HT1080 (cell line): ENCODE measurements around the gene YWHAQ. TPM values are rescaled to one million over a fixed set of nuclear protein-coding genes. Genes with fewer than 3 reads are reported as not detected.
A peak's percentile ranks its signal among the peaks of the same experiment; 100 is the strongest.
"Not testable (repeated sequence)": the region's sequence is repeated elsewhere in the genome, so short reads cannot be mapped to it uniquely, and the experiment has no call there.

ENCODE experiments used
- DNase-seq: peaks from one replicate; pipeline ENCODE4 v3.0.0-alpha.2; 2015; ENCODE audit warnings: low read depth
- total RNA-seq: library from RNA; depleted of rRNA; stranded (reverse); fragments of >200 nt; shearing (Covaris generic); gene quantifications from 2 replicates; pipeline ENCODE4 v1.2.3, GENCODE V29; 2014

YWHAQ gene
- total RNA-seq, 1 experiment from 2014 or later = 533 TPM

DNA sequence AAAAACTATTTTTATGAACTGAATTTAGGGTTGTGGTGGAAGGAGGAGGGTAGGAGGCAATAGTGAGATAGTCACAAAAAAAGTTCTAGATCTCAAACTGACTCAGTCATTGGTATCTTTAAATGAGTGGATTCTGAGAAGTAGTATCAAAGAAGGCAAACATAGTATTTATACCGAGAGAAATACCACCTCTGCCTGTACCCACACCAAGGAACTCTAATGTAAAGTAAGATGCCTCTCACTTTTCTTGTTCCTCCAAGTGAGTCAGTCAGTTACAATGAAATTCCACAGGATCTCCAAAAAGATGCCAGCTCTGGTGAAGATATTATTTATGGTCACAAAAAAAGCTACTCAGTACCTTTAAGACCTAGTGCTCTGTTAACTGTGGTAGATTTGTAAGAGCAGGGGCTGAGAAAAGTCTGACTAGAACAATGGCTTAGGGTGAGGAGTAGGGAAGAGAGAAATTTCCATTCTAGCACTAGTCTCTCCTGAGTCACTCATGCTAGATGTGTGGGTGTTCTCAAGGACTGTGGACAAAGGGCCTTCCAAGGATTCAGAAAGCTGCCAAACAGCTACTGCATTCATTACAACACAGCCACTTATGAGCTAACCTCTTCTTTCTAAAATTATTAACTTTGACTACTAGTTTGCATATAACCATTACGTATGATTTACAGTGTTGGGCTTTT is 36.3 kb downstream of the YWHAQ start:
- DNase-seq = peak; percentile 73

DNA sequence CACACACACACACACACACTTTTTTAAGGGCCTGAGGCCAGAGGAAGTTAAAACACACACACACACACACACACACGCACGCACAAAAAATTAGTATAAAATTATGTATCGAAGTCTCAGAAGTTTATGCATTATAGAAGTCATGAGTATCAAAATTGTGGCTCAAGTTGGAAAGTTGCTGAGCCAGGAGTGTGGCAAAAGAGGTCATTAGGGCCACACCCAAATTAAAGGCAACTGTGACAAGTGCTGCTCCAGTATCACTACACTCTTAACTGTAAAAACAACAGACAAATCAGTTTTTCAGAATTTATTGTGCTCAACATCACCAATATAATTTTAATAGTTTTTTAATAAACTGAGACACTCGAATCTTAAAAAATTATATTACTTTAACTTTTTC is 36.9 kb downstream of the YWHAQ start:
- DNase-seq = no peak

DNA sequence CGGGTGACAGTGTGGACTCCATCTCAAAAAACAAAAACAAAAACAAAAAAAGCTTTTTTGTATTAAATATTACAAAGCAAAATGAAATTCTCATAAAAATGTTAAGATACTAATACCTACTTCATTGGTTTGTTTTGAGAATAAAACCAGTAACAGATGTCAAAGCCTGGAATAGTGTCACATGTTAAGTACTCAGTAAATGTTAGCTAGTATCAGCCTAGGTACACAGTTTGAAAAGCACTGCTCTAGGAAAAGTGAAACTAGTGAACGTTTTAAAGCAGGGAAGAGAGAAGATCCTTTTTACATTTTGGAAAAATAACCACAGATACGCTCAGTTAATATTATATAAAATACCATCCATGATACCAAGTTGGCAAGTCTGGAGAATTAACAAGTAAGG is 38.1 kb downstream of the YWHAQ start:
- no peak for DNase-seq

DNA sequence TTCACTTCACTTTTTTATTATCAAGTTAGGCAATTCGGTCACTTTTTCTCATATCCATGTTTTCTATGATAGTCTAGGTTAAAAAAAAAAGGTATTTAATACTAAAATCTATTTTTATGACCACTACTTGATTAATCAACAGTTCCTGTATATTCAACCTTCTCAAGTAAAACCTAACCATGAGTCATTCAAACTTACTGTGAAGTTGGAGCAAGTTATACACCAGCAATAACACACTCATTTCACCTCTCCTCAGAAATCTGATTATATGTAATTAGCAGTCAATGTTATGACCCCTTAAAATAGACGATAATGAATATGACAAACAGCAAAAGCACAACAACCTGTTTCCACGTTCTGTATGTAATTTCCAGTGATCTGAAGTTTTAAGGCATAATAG is 40.2 kb downstream of the YWHAQ start:
- peak; percentile 37 for DNase-seq

DNA sequence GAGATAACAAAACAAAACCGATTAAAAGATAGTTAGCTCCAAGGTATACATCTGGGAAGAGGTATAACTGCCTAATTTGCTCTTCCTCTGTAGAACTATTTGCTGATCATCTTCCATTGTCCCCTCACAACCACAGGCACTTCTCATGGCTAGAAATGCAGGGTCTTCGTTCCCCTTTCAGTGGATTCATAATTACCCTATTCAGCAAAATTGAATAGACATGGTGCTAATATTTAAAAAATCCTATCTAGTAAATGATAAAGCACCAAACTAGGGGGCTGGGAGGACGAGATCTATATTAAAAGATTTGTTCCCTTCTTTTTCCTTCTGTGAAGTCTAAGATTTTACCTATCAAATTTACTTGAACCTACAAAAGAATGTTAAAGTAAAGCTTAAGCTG is 44.3 kb downstream of the YWHAQ start:
- no peak for DNase-seq

DNA sequence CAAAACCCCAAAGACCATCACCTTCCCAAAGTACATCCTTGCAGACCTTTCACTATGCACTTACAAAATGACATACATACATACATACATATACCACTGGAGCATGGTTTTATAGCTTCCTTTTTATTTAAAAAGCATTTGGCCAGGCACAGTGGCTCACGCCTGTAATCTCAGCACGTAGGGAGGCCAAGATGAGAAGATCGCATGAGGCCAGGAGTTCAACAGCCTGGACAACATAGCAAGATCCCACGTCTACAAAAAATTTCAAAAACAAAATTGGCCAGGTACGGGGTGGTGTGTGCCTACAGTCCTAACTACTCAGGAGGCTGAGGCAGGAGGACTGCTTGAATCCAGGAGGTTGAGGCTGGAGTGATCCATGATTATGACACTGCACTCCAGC is 45.3 kb downstream of the YWHAQ start:
- DNase-seq = no peak

DNA sequence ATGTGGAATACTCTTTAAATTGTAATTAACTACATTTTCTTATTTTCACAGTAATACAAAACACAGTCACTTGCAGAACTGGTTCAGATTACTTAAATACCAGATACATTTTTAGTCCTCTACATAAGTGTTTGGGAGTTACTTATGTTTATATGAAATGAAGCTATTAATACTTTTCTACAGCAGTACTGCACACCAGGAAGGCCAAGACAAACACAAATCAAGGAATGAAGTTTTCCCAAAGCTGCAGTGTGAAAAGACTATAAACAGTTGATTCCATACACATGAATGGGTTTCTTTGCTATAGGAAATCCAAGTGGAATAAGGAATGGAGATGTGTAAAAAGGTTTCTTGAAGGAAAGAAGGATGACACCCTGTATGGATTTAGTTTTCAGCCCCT is 45.9 kb downstream of the YWHAQ start:
- not testable (repeated sequence) for DNase-seq

DNA sequence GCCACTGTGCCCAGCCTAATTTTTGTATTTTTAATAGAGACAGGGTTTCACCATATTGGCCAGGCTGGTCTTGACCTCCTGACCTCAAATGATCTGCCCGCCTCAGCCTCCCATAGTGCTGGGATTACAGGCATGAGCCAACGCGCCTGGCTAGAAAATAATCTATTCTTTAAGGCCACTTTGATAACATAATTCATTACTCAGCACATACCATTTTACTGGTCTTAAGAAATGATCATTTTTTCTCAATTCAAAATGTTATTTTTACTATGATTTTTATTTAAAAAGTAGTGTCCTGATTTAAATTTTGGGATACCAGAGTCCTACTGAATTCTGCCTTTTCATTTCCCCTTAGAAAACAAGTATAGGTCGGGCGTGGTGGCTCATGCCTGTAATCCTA is 48.2 kb downstream of the YWHAQ start:
- DNase-seq = no peak

DNA sequence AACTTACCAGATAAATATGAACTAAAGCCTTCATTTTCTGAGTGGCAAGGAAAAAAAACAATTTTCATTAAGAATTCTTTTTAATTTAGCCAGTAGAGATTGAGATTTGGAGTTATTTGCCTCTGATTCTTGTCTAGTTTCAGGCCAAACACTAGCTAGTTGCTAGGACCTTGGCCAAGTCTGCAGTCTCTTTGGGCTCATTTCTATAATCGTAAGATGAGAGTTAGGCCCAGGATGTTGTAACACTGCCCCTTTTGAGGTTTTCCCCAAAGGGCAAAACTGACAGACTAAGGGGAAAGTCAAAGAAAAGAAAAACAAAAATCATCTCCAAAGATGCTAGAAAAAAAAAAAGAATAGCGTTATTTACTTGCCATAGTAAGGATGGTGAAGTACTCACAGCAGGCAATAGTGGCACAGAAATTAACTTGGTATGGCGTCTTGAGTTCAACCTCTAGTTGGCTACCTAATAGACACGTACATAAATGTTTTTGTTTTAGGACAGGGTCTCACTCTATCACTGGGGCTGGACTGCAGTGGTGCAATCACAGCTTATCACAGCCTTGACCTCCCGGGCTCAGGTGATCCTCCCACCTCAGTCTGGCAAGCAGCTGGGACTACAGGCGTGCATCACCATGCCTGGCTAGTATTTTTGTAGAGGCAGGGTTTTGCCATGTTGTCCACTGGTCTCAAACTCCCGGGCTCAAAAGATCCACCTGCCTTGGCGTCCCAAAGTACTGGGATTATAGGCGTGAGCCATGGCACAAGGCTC is 52.1 kb downstream of the YWHAQ start:
- DNase-seq = no peak

DNA sequence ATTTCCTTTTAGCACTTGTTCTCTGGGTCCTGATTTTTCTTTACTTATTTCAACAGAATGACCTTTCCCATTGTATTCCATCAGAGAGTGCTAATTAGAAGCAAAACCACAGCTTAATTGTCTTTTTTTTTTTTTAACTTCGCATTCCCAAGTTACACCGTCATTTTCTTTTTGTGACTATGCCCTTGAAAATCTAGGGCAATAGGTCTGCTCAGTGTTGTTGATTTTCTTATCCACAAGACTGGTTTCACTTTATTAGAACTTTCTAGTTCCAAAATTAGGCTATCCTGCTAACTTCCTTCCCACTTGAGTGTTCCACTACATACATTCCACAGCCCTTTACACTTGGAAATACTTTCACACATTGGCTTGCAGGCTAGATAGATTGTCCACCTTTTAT is 56.5 kb downstream of the YWHAQ start:
- DNase-seq = no peak

DNA sequence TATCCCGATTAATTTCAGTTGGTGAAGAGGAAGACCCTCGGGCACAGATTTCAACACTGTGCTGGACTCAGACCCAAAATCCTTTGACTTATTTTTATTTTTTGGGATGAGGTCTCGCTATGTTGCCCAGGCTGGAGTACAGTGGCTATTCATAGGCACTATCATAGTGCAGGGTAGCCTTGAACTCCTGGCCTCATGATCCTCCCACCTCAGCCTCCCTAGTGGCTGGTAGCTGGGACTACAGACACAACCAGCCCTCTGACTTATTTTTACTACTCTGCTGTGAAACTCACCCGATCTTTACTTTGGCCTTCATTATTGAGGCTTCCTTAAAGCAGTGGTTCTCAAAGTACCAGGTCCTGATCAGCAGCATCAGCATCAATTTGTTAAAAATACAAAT is 57.0 kb downstream of the YWHAQ start:
- no peak for DNase-seq

DNA sequence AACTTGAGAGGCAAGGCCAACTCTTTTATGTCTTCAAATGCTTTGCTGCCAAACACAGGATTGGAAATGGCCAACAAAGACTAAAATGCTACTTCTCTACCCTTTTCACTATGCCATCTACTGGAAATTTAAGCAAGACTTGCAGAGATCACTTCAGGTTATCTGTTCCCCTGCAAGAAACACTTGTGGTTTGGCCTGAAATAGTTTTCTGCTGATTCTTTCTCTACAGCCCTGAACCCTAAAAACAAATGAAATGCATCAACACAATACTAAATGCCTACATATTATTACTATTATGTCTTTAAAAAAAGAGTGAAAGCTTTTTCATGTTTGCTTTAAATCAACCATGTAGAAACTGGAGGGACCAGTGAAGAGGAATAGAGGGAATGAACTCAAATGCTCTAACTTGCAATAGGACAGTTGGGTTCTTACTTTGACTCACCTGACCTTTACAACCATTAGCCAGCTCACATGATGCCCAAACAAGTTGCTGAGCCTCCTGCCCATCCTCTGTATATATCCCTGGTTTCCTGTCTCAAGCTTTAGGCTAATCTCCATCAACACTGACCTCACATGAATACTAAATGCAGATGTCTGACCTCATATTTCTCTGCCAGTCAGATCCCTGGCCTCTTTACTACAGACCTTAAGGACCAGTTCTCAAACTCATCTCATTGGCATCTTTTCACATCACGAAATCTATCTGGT is 57.6 kb downstream of the YWHAQ start:
- DNase-seq = peak; percentile 70

DNA sequence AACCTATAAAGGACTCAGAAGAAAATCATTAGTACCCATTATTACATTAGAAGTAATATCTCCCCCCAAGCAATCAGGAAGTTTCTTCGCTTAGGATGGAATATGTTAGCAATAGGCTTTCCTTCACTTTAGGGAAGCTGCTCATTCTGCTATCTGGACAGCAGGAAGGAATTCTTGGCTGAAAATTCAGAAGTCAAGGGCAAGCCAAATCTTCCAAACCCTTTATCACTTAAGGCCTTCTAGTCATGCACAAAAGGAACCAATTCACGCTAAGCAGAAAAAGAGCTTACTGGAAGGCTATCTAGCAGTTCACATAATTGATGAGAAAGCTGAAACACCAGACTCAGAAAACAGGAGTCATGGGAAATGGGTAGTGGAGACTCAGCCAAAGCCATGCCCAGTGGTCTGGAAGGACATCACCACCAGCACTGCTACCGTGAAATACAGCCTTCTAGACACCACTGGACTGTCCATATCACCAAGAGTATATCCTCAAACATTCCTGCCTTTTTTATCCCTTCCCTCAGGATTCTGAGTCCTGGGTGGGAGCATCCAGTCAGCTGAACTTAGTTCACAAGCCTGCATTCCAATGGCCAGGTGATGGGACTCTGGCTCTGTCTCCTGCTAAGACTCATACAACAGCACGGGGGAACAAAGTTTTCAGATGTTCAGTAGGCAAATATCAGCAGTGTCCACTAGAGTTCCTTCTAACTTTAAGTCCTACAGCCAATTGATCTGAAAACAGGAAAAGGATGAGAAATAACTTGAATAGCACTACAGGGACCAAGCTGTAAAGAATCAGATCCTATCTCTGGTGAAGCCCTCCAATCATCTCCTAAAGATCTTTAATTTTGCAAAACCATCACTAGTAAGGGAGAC is 60.4 kb downstream of the YWHAQ start:
- no peak for DNase-seq

DNA sequence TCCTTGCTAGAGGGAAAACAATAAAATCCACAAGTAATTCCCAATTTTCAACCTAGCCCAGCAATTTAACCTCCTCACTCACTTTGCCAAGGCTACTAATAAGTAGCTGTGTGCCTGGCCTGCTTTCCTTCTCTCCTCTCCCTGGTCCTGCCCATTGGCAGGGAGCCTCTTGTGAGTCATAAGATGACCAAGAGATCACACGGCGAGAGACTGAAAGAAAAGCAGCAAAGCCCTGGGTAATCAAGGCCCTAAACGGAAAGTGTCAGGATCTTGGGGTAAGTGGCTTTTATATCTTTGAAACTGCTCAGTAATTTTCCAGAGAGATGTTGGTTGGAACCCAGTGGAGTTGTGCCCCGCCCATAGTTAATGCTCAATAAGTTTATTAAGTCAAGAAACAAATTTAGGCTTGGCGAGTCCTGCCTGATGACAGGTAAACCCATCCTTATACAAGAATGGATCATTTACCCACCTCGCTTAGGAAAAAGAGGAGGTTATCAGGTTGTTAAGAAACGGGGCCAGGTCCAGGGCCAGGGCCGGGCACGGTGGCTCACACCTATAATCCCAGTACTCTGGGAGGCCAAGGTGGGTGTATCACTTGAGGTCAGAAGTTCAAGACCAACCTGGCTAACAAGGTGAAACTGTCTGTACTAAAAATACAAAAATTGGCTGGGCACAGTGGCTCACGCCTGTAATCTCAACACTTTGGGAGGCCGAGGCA is 65.2 kb downstream of the YWHAQ start:
- DNase-seq = peak; percentile 95

DNA sequence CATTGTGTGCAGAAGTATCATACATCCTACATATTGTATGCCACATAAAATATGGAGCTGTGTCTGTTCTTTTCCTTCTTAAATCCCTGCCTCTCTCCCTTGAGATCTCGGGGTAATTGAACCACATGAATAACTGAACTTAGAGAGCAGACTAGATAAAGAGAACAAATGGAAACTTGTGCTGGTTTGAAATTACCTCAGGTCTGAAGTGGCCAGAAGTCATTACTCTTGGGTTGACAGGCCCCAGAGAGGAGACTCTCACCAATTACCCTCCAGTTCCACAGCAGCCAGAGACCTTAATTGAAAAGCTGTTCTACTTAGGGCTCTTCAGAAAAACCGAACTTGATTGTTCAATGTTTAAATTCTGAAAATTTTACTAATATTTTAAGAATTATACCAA is 70.2 kb downstream of the YWHAQ start:
- no peak for DNase-seq

DNA sequence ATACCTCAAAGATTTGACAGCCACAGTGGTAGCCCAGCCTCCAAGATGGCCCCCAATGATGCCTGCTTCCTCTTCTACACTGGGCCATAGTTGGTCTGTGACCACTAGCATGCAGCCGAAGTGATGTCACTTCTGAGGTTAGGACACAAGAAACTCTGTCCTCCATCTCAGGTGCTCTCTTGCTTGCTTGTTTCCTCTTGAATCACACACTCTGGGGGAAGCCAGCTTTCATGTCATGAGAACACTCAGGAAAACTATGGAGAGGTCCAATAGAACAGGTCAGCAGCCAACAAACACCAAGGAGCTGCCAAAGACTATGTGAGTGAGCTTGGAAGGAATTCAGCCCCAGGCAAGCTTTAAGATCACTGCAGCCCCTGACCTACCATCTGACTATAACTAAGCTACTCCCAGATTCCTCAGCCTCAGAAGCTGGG is 71.8 kb downstream of the YWHAQ start:
- peak; percentile 74 for DNase-seq

DNA sequence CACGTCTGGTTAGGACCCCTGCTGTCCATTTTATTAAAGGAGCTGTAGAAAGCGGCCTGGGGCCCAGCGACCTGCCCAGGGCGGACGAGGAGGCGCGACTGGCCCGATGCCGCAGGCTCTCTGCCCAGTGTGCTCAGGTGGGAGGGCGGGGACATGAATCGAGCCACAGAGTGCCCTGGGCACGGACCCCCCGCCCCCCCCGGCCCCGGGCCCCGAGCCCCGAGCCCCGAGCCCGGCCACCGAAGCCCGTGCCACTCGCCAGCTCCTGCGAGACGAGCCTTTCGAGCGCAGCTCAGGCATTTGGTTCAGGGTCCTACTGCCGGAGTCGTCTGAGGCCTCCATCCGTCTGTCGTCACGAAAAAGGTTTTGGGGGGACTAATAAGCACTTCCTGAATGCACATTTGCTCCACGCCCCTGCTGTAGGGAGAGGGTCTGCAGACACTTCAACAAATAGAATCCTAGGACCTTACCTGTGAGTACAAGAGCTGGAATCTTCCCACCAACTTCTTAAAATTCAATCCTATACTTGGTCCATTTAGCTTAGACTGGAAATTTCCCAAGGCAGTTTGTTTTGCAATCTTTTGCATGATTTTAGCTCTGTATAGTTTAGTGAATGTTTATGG is 74.6 kb downstream of the YWHAQ start:
- no peak for DNase-seq

DNA sequence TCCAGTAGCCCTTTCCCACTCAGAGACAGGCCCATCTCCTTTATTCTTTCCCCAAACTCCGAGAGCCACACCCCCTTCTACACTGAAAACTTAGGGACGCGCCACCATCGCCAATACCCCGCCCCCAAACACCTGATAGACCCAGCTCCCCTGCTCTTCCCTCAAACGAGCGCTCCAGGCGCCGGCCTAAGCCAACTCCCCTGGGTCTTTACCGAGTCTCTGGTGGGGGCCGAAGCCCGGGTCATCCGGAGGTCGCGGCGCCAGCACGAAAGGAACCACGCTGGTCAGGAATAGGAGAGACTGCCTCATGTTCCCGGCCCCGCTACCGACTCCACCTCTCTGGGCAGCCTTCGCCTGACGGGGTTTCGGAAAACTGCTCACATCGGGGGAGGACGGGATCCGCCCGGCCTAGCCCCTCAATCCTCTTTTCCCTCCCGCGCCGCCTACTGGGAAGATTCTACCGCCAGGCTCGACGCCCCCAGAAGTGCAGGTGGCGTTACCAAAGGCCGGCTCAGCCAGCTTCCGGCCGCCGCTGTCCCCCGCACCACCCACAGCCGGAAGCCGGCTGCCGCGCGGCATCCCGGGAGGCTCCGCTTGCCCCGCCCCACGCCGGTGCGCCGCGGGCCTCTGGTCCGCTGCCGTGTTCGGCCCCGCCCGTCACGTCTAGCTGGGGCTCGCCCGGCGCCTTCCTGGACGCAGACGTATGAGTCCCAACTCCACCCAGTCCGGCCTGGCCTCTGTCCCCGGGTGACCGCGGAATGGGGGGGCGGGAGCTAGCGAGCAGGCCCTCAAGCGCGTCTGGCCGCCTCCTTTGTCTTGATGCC is 75.3 kb downstream of the YWHAQ start, which contains the start of gene ADAM17:
TSS of gene ADAM17 (minus strand) at position 534 of the 824 bp plus-strand sequence. CDS start at position 309, 225 bp downstream.
- DNase-seq = peak; percentile 97

DNA sequence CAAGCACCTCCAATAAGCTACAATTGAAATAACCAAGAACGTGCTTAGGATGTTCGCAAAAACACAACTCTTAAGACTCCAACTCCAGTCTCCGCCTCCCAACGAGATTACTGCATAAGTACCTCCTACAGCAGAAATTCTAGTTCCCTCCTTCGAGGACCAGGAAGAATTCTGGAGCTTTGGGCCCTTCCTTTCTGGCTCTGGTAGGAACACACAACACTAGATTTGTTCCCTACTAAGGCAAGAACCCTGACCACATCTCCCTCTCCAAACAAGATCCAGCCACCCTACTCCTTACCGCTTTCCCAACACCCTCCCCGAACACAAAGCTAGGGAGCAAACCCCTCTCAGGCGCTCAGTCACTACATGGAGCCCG is 75.9 kb downstream of the YWHAQ start:
- peak; percentile 73 for DNase-seq
